GM19467 (cell line): ENCODE data around the gene FYN.

Experiments
- ATAC-seq: cut with Tn5 transposase; IDR thresholded peaks from one replicate; pipeline ENCODE4 v1.9.1; 2021; ENCODE audit warnings: mild to moderate bottlenecking, moderate library complexity; ENCODE audit not compliant: unreplicated experiment

Gene FYN

DNA sequence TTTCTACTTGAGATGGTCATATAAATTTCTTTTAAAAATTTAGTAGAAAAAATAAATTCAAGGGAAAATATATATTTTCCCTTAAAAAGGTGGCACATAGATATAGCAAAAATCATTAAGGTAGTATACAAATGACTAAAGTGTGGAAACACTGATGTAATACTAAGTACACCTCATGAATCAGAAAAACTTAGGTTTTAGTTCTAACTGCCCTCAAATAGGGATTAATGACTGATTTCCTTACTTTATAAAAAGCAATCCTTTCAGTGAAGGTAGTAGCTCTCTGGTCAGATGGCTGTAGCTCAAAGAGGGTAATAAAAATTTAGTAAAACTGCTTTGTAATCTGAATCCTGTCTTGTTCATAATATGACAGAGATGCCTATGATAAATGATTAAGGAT is 63.5 kb downstream of the FYN start:
- no peak for ATAC-seq

DNA sequence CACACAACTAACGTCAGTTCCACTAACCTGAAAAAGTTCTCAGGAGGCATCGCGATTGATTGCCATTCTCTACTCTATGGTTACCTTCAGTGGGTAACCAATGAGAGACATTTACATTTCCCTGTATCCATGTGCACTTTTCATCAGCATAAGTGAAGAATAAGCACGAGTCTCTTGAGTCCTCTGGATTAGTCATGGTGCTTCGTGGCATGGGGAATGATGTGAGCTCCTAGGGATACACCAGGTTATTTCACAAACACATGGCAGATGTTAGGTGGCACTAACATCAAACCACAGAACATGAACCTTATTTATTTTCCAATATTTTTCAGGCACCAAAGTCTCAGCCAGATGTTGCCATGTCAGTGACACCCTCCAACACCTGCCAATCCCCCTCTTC is 64.0 kb downstream of the FYN start:
- ATAC-seq, result no peak

GRCh38 chr6:111808493-111808892 is 64.8 kb downstream of the FYN start:
- ATAC-seq, result no peak

- ATAC-seq, result no peak
Observed at GRCh38 chr6:111806561-111807497, 66.4 kb downstream of the FYN start.

GRCh38 chr6:111806165-111806547 is 67.1 kb downstream of the FYN start:
- peak; percentile 21 for ATAC-seq

DNA sequence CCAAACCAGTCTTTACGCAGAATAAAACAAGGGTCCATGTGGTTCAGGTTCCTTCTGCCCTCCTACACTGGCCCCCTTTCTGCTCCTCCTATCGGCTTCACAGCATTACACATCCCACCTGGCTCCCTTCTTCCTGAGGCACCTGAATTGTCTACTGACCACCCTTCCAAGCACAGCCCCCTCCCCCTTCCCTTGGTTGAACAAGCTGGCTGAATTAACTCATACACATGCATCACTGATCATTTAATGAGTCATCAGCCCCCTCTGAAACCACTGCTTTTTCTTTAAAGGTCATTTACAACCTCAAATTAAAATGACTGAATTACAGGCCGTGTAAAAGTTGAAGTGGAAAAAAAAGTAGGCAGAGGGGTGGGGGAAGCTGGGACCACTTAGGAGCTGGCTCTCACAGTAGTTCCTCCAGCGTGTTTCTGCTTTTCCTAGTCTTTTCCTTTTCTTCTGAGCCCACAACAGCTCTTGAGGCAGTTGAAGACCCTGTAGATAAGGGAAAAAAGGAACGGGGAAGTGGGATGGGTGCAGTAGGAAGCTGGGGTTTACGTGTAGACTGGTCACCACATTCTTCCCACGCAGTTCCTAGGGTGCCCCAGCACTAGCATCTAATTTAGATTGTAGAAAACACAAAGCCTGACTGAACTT is 67.6 kb downstream of the FYN start:
- peak; percentile 38 for ATAC-seq

DNA sequence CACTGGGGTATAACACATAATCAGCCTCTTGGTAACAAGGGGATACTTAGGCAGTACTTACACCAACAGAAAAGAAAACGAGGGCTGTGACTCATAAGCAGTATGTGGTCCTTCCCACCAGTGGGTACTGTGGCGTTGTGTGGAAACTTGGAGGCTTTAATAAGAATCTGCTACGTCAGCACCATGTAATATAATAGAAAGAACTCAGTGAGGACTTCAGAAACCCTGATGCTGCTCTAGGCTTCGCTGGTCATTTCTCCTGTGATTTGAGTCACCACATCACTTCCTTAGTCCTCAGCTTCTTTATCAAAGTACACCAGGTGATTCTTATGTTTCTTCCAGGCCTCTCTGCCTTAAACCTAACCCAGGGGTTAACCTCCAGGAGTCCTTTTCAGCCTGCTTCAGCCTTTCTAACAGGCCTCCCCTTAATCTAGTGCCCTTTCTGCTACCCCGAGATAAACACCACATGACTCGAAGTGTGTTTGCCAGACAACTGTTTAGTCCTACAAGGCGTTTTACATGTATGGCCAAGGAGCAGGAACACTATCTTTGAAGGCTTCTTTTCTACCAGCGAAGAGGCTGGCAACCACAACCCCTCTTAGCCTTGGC is 68.5 kb downstream of the FYN start:
- ATAC-seq, result peak; percentile 55

DNA sequence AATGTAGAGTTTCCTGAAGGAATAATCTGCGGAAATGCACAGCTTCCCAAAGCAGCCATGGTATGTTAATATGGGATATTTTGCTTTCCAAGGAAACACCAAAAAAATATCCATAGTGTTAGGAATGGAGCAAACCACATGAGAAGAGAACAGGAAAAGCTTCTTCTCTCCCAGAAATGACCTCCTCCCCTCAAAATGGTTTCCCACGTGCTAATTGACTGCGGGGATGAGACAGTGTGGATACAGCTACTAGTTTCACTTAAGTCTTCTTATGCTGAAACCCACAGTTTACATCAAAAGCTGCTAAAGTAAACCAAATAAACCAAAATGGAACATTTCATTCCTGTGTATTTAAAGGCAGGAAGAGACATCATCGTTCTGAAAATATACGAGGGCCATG is 69.4 kb downstream of the FYN start:
- ATAC-seq, result no peak

DNA sequence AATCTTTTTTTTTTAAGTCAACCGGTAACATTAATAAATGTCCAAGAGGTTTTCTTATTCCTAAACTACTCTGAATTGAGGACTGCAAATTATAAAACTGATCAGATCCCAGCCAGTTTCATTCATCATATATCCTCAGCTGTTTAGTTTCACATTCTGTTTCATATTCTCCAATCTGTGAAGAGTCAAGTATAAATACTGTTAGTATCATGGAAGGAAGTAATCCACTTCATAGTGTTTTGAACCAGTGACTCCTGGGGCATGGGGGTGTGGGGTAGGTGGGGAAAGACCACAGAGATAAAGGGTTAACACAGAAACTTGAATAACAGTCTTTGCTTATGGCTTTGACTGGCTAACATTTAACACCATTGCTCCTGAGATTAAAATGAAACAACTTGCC is 69.9 kb downstream of the FYN start:
- no peak for ATAC-seq

DNA sequence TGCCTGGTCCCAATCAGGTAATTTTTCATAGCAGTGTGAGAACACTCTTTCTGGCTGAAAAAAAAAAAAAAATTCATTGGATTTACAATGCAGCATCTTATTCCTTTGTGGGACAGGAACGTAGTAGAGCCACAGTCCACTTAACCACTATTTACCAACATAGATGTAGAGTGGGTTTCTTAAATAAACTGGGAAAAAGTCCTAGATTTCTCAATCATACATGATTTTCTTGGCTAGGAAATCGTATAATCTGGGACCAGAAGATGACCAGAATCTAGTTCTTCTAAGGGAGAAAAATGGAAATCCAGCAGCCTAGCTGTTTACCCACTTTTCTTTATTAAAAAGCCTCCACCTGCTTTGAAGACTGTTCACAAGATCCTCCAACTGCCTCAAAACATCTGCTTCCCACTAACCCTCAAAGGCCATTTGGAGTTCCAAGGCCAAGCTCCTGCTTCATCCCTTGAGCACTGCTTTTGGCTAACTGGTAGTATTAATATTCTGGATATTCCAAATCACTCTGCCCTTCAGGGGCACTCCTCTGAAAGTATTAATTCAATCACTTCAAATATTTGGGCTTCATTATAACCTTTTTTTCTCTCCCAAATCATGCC is 70.4 kb downstream of the FYN start:
- ATAC-seq, result no peak

DNA sequence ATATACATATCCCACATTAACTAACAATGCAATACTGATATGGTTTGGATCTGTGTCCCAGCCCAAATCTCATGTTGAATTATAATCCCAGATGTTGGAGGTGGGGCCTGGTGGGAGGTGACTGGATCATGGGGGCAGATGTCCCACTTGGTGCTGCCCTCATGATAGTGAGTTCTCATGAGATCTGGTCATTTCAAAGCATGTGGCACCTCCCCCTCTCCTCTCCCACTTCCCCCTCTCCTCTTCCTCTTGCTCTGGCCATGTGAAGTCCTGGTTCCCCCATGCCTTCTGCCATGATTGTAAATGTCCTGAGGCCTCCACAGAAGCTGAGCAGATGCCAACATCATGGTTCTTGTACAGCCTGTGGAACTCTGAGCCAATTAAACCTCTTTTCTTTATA is 71.2 kb downstream of the FYN start:
- no peak for ATAC-seq

DNA sequence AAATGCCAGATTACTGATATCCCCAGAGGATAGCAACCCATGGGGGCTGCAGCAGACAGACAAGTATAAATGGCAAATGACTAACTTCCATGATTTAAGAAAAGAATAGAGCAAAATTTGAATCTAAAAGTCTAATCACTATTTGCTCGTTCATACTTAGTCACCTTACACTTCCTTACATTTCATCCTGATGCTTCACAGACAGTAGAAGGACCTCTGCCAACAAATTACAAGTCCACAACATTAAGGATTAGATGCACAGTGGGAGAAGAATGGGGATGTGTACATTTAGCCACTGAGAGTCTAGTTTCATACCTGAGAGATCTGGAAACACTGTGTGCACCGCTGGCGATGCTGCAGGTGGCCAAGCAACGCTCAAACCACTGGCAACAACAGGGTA is 72.4 kb downstream of the FYN start:
- no peak for ATAC-seq

GRCh38 chr6:111800259-111800765 is 72.9 kb downstream of the FYN start:
- ATAC-seq, result no peak

GRCh38 chr6:111799576-111800258 is 73.5 kb downstream of the FYN start:
- ATAC-seq, result no peak

DNA sequence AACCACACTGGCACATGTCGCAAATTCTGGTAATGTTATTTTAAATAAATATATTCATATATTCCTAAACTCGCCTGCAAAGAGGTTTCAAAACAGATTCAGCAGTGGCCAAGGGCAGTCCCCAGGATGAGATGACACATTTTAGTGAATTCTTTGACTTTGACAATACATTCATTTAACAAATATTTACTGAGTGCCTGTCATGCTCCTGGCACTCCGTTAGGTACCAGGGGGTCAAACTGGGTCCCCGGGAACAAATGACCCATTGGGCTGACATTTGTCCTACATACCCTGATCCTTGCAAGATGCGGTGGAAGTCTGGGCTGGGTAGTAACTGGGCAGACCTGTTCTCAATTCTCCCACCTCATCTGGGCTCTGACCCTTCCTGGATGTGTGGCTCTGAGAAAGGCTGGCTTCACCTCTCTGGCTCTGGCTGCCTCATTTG is 74.9 kb downstream of the FYN start:
- no peak for ATAC-seq

GRCh38 chr6:111796310-111796918 is 76.8 kb downstream of the FYN start:
- ATAC-seq, result no peak

DNA sequence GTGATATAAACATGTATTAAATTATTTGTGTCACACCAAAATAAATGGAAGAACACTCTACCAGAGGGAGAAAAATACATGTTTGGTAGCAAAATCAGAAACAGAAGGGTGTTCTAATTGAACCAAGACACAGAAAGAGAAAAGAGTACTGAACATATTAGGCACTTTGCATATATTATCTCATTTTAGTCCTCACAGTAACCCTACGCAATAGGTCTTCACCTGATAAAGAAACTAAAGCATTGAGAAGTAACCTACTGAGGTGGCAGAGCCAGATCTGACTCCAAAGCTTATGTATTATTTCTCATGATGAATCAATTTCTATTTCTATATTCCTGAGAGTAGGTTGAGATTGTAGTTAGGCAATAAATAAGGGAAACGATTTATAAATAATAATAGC is 77.7 kb downstream of the FYN start:
- no peak for ATAC-seq

- ATAC-seq, result no peak
Observed at GRCh38 chr6:111794727-111795452, 78.4 kb downstream of the FYN start.

DNA sequence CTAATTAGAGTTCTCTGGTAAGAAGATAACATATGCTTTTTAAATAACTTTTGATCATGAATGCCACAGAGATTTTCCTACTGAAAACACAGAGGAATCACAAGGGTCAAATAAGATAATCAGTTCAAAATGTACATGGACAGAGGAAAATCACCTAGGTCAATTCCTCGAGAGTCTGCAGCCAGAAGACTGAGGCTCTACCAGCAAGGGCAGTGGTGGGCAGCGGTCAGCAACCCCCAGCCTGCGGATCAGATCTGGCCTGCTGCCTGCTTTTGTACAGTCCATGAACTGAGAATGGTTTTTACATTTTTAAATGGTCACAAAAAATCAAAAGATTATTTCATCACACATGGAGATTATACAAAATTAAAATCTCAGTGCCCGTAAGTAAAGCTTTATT is 79.0 kb downstream of the FYN start:
- no peak for ATAC-seq

DNA sequence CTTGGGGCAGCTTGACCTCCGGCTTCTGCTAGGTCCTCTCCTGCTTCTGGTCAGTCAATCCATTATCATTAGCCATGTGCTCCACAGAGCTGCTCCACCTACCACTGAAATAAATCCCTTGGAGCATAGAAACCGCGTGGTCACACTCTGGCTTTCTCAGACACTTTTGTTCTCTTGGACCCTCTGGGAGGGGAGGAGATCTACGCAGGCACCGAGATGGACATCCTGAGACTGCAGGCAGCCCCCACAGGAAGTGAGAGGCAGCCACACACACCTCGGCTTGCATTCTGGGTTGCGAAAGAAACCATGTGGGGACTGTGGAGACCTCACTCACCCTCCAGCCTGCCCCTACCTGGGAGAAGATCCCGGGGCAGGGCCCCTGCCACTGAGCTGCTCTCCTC is 79.5 kb downstream of the FYN start:
- no peak for ATAC-seq
